Cerebellar cortex (tissue), 1 donor: ENCODE results near the gene KLHL22.
A peak's percentile ranks its signal among the peaks of the same experiment; 100 is the strongest.

Experiments
- DNase-seq: peaks from one replicate; pipeline ENCODE4 v3.0.0-alpha.2; 2015; ENCODE audit warnings: low spot score

Gene KLHL22

DNA sequence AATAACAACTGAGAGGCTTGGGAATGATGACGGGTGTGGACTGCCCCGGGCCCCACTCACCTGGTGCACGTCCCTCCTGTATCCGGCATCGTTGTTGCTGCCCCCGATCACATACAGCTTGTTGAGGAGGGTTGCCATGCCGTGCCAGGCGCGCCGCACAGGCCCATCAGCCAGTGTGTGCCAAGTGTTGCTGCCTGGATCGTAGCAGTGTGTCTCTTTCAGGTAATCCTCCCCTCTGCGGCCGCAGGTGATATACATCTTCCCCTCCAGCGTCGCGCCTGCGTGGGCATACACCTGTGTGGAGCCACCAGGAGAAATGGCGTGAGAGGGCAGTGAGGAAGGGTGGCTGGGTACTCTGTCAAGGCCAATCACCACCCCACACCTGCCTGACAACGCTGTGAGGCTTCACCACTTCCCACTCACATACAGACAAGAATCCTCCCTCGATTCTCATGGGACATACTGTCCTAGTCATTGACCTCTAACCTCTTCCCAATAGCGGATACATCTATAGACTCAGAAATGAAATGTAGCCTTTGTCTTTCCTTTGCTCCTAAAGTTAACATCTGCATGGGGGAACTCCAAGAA, 49.1 kb downstream of the KLHL22 start:
- no peak for DNase-seq

DNA sequence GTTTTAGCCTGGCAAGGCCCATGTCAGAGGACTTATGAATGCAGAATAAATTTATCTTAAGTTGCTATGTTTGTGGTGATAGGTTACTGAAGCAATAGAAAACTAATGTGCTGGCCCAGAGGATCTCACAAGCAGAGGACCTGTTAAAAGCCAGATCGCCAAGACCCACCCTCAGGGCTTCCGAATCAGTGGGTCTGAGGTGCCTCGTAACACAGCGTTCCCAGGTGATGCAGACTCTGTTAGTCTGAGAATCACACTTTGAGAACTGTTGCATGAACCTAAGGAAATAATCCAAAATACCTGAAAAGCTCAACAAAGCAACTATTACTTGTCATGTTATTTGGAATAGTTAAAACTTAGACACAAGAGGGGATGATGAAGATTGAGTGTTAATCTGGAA, 51.3 kb downstream of the KLHL22 start:
- no peak for DNase-seq

DNA sequence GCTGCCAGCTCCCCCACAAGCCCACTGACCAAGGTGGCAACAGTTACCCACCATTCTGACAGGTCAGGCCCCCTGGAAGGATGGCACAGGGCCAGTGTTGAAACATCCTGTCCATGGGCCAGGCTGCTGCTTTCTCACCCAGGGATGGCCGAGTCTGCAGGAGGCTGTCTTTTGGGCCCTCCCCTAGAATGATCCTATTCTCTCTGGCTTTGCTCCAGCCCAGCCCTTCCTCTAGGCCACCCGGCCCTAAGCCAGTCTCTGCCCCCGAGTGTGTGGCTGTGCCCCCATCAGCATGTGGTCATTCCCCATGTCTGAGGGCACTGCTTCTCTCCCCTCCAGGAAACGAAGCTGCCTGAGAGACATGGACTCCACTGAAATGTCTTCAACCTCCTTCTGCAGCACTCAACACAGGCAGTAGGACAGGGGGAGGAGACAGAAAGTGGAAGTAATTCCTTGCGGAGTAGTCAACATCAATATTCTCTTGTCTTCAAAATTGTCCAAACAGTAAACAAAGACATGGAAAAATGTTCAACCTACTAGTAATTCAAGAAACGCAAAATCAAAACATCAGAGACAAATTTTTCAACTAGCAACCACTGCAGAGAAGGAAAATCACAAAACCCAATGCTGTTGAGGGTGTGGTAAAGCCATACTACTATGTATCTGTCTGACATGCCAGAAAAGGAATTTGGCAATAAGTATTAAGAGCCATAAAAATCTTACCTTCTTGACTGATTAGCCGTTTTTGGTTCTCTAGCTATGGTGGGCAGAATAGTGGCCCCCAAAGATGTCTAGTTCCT, 52.9 kb downstream of the KLHL22 start:
- DNase-seq = no peak

DNA sequence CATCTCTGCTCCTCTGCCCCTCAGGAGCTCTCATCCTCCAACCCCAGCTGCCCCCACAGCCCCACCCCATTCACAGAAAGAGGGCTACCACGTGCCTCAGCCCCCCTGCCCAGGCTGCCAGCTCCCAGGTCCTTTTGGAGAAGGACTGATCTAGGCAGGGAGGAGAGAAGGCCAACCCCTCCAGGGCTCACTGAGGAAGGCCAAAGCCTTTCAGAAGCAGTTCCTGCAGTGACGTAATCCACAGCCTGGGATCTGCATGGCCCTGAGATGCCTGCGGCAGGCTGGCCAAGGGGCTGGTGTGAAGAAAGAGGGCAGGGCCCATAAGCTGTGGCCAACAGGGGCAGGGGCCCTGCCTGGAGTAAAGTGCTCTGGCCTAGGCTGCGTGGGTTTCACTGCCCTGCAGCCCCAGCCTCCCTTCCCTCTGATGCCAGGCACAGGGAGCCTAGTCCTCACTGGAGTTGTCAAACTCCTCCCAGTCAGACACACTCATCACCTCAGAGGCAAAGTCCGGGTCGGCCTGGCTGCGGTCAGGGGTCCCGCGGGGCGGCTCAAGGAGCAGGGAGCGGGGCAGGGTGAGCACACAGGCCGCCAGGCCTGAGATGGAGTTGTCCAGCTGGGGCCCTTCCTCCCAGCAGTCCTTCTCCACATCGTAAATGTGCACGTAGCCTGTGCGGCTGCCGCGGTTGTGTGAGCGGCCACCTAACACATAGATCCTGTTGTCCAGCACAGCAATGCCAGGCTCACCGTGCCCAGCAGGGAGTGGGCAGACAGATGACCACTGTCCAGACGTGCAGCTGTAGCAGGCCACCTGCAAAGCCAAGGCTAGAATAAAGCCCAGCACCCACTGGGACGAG, 53.7 kb downstream of the KLHL22 start:
- DNase-seq = no peak

DNA sequence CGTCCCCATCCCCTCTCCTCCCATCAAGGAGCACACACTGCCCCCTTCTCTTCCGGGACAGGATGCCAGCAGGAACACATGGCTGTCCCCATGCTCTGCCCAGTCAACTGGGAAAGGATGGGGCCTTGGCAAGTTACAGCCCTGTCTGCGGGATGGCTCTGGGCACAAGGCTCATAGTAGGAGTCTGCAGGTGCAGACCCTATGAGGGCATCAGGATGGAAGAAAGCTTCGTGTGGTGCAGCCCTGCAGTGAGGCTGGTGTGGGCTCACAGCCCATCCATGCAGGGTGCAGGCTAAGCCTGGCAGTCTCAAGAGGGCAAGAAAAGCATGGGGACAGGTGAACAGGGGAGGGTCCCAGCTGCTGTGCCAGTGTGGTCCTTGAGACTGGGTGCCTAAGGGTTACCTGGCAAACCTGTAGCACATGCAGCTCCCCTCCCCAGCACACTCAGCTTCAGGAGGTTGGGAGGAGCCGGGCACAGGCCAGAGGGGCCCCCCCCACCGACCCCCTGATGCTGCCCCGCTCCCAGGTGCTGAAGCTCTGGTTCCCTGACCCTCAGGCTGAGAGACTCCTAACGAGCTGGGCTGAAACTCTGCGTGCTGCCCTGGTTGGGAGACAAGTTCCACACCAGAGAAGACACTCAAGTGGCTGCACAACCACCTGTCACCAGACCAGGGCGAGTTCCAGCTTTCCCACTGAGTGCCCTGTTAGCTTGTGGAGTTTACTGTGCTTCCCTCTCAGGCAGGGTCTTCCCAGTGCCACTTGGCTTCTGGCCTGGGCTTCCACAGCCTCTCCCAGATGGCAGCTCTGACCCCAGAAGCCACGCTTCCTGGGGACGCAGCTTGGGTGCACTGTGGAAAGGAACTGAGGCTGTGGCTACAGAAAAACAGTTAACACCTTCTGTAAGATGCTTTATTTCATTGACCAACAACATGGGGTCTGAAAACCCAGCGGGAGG, 54.7 kb downstream of the KLHL22 start:
- DNase-seq = no peak

DNA sequence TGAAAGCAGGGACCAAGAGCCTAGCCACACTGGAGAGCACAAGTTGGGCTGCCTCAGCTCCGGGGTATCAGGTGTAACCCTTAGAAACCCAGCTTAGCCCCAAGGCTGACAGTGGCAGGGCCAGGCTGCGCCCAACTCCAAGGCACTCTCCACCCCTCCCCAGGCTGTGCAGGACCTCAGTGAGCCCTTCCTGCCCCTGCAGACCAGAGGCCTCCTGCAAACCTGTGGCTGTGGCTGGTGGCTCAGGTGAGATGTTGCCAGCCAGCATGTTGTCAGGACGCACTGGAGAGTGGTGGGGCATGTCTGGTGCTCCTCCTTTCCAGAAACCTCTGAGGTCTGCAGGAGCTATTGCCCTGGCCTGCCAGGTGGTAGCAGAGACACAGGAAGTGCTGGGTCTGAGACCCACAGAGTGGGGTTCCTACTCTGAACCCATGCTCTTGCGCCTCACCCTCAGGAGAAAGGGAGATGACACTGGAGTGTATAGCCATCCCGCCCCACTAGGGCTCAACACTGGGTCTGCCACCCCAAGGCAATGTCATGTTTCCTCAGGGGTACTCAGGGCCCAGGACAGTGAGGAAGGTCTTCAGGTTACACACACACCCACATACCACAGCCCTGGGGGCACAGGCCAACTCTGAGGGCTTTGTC, 55.5 kb downstream of the KLHL22 start:
- no peak for DNase-seq

DNA sequence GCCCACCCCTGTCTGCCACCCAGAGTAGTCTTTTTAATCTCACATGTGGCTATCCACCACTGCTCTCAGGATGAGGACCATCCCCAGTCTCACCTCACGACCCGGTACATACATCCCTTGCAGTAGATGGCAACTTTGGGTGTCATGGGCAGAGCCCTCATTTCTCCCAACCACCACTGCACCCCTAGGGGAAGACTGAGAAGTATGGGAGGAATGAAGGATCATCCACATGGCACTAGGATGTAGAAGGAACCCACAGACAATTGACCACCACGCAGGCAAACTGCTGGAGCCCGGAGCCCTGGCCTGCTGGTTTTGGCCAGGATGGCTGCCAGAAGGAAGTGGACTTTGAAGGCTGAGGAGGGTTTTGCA, 56.1 kb downstream of the KLHL22 start:
- DNase-seq = no peak

DNA sequence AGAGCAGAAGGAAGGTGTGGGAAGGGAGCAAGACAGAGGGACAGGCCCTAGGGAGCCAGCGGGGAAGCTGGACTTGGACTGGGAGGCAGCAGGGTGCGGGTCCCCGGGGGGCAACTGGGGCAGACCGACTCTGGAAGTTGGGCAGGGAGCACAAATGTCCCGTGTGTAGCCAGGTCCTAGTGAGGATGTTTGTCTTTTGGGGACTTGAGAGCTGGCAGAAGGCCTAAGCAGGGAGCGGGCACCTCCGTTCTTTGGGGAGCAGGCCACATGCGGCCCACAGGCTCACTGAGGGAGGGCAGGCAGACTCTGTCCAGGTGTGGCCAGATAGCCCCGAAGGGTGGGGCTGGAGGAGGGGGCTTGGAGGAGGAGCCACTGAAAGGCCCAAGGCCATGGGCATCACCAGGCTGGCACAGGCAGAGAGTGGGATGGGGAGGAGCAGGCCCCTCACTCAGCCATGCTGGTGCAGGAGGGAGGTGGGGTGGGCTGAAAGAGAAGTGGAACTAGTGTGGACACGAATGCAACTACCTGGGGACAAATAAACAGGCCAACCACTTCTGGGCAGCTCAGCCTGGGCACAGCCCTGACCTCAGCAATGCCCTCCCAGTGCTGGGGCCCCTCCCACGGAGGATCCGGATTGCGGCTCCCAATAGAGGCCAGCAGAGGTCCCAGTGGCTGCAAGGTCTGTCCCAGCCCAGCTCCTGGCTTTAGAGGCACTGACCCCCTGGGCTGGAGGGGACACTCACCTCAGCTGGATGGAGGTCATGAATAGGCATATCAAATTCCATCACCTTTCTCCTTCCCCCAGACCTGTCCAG, 56.7 kb downstream of the KLHL22 start:
- DNase-seq = no peak

DNA sequence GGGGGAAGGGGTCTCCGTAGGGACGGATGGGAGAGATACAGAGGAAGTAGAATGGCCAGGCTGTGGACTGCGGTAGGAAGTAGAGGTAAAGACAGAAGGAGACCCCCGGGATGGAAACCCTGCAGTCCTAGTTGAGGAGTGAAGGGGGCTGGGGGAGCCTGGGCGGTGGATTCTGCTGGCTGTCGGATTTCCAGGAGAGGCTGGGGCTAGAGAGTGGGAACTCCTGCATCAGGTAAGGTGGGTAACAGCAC, 57.2 kb downstream of the KLHL22 start:
- no peak for DNase-seq

DNA sequence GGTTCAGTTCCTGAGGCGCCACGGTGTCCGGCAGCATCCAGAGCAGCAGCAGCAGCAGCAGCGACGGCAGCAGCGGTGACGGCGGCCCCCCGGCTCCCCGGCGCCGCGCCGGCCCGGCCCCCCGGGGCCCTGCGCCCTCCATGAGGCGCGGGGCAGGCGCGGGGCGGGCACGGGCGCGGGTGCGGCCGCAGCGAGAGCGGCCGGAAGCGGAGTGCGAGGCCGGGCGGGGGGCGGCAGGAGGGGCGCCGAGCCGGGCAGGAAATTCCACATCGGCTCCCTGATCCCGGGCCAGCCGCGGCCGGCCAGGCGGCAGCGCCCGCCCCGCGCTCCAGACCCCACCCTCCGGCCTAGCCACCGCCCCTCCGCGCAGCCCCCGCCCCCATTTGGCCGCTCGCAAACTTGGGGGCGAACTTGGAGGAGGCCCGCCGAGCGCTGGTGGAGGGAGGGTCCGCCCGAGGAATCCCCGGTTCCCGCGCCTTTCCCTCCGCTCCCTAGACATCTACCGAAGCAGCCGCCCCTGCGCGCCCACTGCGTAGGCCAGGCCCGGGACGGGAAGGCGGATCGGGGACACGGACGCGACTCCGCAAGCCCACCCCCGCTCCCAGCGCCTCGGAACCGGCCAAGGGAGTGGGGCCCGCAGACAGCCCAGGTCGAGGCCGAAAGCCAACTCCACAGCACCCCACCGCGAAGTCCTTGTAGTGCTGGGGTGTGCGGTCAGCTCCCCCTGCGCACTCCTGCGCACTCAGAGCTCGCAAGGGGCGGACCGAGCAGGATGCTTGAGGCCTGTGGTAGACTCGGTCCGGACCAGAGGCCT, 57.8 kb downstream of the KLHL22 start, which contains the start of gene SCARF2:
TSS of gene SCARF2 (minus strand) at position 213 of the 814 bp plus-strand sequence. CDS start at position 142, 71 bp downstream.
- peak; percentile 24 for DNase-seq

DNA sequence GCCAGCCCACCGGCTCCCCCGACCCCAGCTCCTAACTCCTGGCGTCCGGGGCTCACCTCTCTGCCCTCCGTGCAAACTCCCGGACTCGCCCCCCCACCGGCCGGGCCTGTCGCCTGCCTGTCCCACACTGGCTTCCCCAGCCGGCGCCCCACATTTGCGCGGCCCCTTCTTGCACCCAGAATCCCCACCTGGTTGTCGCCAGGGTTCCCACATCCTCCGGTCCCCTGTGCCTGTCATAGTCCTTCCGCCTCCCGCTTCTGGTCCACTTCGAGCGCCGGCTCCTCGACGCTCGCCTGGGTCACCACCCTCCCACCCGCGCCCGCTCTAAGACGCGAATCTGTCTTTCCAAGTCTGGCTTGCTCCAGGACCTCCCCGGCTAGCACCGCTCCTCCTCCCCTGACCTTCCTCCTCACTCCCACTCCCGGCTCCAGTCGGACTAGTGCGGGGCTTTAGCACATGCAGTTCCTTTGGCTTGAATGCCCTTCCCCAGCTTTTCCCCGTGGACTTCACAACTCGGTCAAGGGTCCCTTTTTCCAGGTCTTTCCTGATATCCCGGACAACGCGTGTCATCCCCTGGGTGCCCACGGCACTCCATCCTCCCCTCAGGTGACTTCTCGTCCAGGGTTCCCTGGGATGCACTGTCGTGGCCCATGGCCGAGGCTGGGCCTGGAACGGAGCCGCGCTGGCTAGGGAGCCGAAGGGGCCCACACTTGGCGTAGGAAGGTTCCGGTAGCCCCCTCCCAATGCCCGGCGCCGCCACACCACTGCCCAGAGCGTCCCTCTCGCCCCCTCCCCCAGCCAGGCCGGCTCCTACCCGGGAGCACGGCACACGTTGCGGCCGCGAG, 58.6 kb downstream of the KLHL22 start:
- no peak for DNase-seq

DNA sequence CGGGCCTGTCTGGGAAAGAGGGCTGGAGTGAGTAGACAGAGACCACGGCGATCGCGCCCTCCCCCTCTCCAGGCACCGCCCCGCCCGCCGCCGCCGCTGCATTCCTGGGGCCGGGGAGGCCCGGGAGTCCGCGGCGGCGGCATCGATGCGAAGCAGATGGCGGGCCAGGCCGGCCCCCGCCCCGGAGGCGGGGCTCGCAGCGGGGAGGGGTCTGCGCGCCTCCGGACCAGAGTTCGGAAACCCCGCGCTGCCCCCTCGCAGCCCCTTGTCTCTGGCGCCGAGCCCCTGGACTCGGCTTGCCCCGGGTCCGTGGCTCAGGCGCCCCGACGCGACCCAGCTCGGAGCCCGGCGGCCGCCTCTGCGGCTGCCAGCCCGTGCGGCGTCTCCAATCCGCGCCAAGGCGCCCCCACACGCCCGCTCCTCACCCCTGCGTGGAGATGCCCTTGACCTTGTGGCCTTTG, 59.3 kb downstream of the KLHL22 start:
- DNase-seq = no peak

DNA sequence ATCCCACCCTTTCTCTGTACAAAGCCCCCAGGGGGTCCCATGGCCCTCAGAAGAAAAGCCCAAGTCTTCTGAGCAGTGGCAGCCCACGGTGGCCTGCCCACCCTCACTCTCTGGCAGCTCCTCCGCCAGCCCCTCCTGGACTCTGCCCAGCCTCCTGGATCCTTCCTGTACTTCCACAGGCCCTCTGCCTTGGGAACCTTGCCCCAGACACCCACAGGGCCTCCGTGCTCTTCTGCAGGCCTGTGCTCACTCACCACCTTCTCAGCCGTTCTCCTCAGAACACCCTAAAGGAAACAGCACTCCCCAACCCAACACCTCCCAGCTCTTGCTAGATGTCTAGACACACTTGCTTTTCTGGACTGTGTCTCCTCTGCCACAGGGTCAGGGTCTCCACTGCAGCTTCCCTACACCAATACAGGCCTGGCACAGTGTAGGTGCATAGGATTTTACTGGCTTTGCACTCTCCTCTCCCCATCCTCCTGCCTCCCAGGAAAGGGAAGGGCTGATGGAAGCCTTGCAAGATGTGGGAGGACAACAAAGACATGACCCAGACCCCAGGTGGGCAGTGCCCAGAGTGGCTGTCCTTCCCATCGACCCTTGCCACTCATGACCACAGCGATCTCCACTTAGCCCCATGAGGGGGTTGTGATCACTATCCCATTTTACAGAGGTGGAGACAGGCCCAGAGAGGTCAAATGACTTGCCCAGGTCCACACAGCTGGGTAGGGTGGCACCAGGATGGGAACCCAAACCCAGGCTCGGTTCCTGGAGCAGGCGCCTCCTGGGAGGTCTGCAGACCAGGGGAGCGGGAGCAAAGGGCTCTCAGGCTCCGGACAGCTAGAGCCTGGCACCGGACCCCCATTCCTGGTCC, 59.9 kb downstream of the KLHL22 start:
- no peak for DNase-seq

DNA sequence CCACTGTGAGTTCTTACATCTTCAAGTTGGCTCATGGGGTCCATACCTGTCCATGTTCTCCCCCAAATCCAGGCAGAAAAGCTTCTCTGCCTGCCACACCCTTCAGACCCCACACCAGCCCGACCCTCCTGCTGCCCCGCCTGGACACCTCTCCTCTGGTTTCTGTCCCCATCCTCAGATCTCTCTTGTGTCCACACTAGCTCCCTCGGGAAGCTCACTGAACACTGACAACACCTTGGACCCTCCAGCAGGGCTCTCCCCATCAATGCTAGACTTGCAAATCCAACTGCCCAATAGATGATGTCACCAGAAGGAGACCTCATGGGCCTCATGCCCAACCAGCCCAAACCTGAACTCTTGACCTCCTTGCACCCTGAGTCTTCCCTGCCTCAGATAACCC, 60.8 kb downstream of the KLHL22 start:
- DNase-seq = no peak

DNA sequence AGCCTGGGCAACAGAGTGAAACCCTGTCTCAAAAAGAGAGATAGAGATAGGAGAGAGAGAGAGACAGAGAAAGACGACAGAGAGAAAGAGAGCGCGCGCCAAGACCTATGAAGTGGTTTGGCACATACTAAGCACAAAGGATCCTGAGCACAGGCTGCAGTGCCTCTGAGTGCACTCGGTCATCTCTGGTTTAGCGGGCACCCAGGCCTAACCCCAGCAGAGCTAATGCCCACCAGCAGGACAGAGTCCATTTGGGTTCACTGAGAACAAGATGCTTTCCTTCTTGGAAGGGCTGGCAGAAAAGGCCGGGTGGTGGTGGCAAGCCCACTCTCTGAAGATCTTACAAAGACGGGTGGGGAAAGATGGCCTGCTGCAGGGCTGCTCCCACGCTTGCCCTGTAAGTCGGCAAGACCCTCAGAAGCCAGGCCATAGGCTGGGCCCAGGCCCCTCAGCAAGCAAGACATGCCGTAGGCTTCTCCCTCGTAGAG, 61.3 kb downstream of the KLHL22 start:
- no peak for DNase-seq

DNA sequence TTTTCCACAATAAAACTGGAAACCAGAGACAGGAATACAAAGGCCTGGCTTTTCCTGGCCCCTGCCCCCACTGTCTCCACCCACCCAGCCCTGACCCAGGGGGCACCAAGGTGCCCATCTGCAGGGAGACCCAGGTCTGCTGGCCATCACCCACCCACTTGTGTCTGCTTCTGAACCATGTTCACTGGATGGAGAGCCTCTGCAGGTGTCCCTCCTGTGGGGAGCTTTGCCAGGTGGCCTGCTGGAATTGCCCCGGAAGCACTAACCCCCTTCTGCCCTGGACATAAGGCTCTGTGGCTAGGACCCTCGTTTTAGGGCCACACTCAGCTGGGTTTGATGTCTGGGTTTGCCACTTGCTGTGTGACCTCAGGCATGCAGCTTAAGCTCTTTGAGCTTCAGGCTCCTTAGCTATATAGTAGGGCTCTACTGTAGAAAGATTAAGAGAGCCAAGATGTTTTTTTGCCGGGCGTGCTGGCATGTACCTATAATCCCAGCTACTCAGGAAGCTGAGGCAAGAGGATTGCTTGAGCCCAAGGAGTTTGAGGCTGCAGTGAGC, 61.8 kb downstream of the KLHL22 start:
- no peak for DNase-seq

DNA sequence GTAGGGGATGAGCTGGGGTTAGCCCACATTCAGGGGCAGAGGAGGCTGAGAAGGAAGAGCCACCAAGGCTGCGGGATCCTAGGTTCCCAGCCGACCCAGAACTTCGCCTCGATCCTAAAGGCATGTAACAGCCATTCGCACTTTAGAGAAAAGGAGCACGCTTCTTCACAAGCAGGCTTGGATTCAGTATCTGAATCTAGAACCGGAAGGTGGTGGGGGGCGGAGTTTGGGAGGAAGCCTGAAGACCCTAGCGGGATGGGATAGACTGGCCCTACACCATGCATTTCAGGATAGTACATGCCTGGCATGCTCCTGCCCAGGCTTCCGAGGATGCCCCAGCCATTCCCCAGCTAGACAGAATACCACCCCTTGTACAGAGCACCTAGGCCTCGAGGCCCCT, 62.4 kb downstream of the KLHL22 start:
- no peak for DNase-seq
